OCI-LY1 (cell line): Measurements from ENCODE around the gene SPATA46.

Experiments
- EZH2 ChIP-seq: fragments of 200-600 bp; sonication (generic), shearing (Covaris generic); IDR thresholded peaks from 2 replicates; pipeline ENCODE4 v1.8.0; 2017; ENCODE audit warnings: borderline replicate concordance, mixed run types, mild to moderate bottlenecking, antibody characterized with exemption, low read length, moderate library complexity, mixed read lengths
- TF ChIP-seq, protein P1 (sequence below): fragments of 200-600 bp; sonication (generic), shearing (Covaris generic); IDR thresholded peaks from 2 replicates; pipeline ENCODE4 v1.5.1; 2017; ENCODE audit warnings: mild to moderate bottlenecking, antibody characterized with exemption, low read length, moderate library complexity, mixed read lengths

DNA sequence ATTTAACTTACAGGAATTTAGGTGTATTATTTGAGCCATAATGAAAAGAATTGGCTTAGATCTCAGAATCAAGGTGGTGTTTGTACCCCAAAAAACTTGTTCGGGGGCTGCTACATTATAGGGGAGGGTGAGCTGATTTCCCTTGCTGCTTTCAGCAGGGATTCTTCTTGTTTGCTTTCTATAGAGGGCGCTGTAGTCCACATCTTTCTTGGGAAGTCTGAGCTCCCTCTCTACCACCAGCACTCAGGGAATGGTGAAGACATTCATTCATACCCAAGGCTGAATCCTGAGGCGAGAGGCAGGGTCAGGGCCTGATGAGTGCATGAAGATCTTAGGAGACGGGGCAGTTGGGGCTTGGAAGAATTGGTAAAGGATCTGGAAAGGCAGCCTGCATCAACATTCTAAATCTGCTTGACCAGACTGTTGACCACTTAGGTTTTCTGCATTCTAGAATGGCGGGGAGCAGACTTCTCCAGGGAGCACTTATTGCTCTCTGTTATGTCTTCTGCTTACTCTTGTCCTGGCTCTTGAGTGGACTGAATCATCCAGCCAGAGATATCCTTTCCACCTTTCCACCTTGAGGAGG is 18.9 kb downstream of the SPATA46 start:
- TF ChIP-seq EZH2: no peak
- TF ChIP-seq, protein P1, sequence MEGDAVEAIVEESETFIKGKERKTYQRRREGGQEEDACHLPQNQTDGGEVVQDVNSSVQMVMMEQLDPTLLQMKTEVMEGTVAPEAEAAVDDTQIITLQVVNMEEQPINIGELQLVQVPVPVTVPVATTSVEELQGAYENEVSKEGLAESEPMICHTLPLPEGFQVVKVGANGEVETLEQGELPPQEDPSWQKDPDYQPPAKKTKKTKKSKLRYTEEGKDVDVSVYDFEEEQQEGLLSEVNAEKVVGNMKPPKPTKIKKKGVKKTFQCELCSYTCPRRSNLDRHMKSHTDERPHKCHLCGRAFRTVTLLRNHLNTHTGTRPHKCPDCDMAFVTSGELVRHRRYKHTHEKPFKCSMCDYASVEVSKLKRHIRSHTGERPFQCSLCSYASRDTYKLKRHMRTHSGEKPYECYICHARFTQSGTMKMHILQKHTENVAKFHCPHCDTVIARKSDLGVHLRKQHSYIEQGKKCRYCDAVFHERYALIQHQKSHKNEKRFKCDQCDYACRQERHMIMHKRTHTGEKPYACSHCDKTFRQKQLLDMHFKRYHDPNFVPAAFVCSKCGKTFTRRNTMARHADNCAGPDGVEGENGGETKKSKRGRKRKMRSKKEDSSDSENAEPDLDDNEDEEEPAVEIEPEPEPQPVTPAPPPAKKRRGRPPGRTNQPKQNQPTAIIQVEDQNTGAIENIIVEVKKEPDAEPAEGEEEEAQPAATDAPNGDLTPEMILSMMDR: peak; percentile 60
